Astrocyte (in vitro differentiated cells and primary cell): ENCODE data around the gene PLCXD3. TPM values are rescaled to one million over a fixed set of nuclear protein-coding genes. Genes with fewer than 3 reads are reported as not detected.

ENCODE experiments used
- DNase-seq: peaks from one replicate; pipeline ENCODE4 v3.0.0-alpha.2; 2010; ENCODE audit warnings: low read depth
- FAIRE-seq: peaks from 2 replicates; lab custom pipeline; 2011; peaks lifted over from hg19 to GRCh38; lab: Jason Lieb, UNC
- H2AFZ ChIP-seq: 2 replicates; pipeline ENCODE4 v1.6.0; 2012; ENCODE audit warnings: low read depth, low read length, inconsistent platforms
- H3K27ac ChIP-seq: 2 replicates; pipeline ENCODE4 v1.5.1; 2011; ENCODE audit warnings: low read depth, low read length, inconsistent platforms
- H3K27me3 ChIP-seq: 2 replicates; pipeline ENCODE4 v1.6.0; 2011; ENCODE audit warnings: low read length, inconsistent platforms; ENCODE audit not compliant: insufficient read depth
- H3K36me3 ChIP-seq: 2 replicates; pipeline ENCODE4 v1.5.1; 2011; ENCODE audit warnings: low read length, inconsistent platforms; ENCODE audit not compliant: insufficient read depth
- H3K4me1 ChIP-seq: 2 replicates; pipeline ENCODE4 v1.5.1; 2011; ENCODE audit warnings: low read length, inconsistent platforms; ENCODE audit not compliant: insufficient read depth
- H3K4me2 ChIP-seq: 2 replicates; pipeline ENCODE4 v1.6.0; 2012; ENCODE audit warnings: low read length, inconsistent platforms
- H3K4me3 ChIP-seq: 2 replicates; pipeline ENCODE4 v1.5.1; 2011; ENCODE audit warnings: low read depth, mild to moderate bottlenecking, low read length, inconsistent platforms; ENCODE audit not compliant: insufficient read depth
- H3K79me2 ChIP-seq: 2 replicates; pipeline ENCODE4 v1.6.0; 2012; ENCODE audit warnings: mild to moderate bottlenecking, low read length, inconsistent platforms; ENCODE audit not compliant: insufficient read depth
- H3K9ac ChIP-seq: 2 replicates; pipeline ENCODE4 v1.6.0; 2012; ENCODE audit warnings: mild to moderate bottlenecking, low read length, inconsistent platforms
- H3K9me3 ChIP-seq: 2 replicates; pipeline ENCODE4 v1.5.1; 2012; ENCODE audit warnings: low read depth, mild to moderate bottlenecking, low read length, inconsistent platforms; ENCODE audit not compliant: insufficient read depth
- H4K20me1 ChIP-seq: 2 replicates; pipeline ENCODE4 v1.6.0; 2012; ENCODE audit warnings: low read length, inconsistent platforms; ENCODE audit not compliant: insufficient read depth
- H3K27ac Mint-ChIP-seq: one replicate; pipeline ENCODE4 v1.8.0; 2021; ENCODE audit warnings: mild to moderate bottlenecking, mixed read lengths; ENCODE audit not compliant: unreplicated experiment
- H3K27me3 Mint-ChIP-seq: one replicate; pipeline ENCODE4 v1.8.0; 2021; ENCODE audit warnings: low read depth, mixed read lengths; ENCODE audit not compliant: unreplicated experiment
- H3K36me3 Mint-ChIP-seq: one replicate; pipeline ENCODE4 v1.8.0; 2021; ENCODE audit warnings: low read depth, mixed read lengths; ENCODE audit not compliant: unreplicated experiment
- H3K4me1 Mint-ChIP-seq: one replicate; pipeline ENCODE4 v1.8.0; 2021; ENCODE audit warnings: low read depth, mixed read lengths; ENCODE audit not compliant: unreplicated experiment
- H3K4me3 Mint-ChIP-seq: one replicate; pipeline ENCODE4 v1.8.0; 2021; ENCODE audit warnings: mild to moderate bottlenecking, moderate library complexity, mixed read lengths; ENCODE audit not compliant: unreplicated experiment
- H3K9me3 Mint-ChIP-seq: one replicate; pipeline ENCODE4 v1.8.0; 2021; ENCODE audit warnings: mild to moderate bottlenecking, mixed read lengths; ENCODE audit not compliant: unreplicated experiment
- EZH2 ChIP-seq: IDR thresholded peaks from 2 replicates; pipeline ENCODE4 v1.6.1; 2012; ENCODE audit warnings: mild to moderate bottlenecking, low read length, inconsistent platforms; ENCODE audit not compliant: insufficient read depth
- total RNA-seq: library from RNA; stranded (reverse); gene quantifications from 2 replicates; pipeline ENCODE4 v1.2.1, GENCODE V29; 2021
- TF ChIP-seq, protein P1 (sequence below): IDR thresholded peaks from 2 replicates; pipeline ENCODE4 v1.5.1; 2011; ENCODE audit warnings: low read depth, mild to moderate bottlenecking, inconsistent platforms, low read length, moderate library complexity; ENCODE audit not compliant: insufficient read depth

PLCXD3 gene
- total RNA-seq, 1 donor from 2014 or later = 1.6 TPM

DNA sequence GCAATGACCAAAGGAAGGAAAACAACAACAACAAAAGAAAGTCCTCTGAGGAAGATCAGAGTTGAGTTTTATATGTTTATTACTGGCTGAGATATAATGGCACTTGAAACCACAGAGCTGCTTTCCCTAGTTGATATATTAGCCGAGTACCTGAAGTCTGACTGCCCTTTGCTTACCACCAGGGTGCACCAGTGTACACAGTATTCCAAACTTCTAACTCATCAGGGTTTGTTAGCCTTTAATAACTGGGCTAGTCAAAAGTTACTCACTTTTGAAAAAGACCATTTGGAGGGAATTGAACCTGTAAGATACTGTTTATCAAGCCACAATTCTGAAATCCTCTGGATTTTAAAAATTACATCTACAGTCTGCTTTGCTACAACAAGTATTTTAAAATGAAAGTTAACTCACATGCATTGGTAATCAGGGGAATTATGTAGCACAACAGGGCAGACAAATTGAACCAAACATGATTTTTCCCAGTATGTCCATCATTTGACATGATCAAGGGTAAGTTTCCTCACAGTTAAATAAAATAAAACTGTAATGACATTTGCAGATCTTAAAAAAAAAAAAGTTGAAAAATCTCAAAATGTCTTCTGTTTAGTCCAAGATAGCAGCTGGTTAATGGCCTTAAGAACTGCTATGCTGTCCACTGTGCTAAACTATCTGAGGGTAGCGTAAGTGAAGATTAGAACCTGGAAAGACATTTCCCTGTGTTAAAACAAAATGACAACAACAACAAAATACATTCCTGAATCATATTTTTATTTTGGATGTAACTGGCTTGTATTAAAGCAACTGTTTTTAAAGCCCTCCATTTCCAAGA, 239.8 kb downstream of the PLCXD3 start:
- Mint-ChIP-seq H3K27ac (no peak overlapping the region), H3K9me3 (no peaks in the 10 kb centered on the region), H3K4me1 (peaks cover 9% of the 10 kb centered on the region), H3K4me3 (no peak overlapping the region), H3K36me3 (no peaks in the 10 kb centered on the region), H3K27me3 (no peaks in the 10 kb centered on the region)
- FAIRE-seq = peak; percentile 26
- no peaks in the 10 kb centered on the region for H4K20me1 ChIP-seq
- H3K27me3 ChIP-seq = no peaks in the 10 kb centered on the region
- H3K36me3 ChIP-seq = no peaks in the 10 kb centered on the region
- no peak overlapping the region for H2AFZ ChIP-seq
- no peaks in the 10 kb centered on the region for H3K4me1 ChIP-seq
- no peaks in the 10 kb centered on the region for H3K9me3 ChIP-seq
- no peak overlapping the region for H3K4me2 ChIP-seq
- H3K9ac ChIP-seq = no peak overlapping the region
- H3K4me3 ChIP-seq = no peak overlapping the region
- H3K79me2 ChIP-seq = no peaks in the 10 kb centered on the region
- TF ChIP-seq, protein P1, sequence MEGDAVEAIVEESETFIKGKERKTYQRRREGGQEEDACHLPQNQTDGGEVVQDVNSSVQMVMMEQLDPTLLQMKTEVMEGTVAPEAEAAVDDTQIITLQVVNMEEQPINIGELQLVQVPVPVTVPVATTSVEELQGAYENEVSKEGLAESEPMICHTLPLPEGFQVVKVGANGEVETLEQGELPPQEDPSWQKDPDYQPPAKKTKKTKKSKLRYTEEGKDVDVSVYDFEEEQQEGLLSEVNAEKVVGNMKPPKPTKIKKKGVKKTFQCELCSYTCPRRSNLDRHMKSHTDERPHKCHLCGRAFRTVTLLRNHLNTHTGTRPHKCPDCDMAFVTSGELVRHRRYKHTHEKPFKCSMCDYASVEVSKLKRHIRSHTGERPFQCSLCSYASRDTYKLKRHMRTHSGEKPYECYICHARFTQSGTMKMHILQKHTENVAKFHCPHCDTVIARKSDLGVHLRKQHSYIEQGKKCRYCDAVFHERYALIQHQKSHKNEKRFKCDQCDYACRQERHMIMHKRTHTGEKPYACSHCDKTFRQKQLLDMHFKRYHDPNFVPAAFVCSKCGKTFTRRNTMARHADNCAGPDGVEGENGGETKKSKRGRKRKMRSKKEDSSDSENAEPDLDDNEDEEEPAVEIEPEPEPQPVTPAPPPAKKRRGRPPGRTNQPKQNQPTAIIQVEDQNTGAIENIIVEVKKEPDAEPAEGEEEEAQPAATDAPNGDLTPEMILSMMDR = peak; percentile 92
- TF ChIP-seq EZH2 = no peak
- DNase-seq = peak; percentile 51
- H3K27ac ChIP-seq = no peak overlapping the region

DNA sequence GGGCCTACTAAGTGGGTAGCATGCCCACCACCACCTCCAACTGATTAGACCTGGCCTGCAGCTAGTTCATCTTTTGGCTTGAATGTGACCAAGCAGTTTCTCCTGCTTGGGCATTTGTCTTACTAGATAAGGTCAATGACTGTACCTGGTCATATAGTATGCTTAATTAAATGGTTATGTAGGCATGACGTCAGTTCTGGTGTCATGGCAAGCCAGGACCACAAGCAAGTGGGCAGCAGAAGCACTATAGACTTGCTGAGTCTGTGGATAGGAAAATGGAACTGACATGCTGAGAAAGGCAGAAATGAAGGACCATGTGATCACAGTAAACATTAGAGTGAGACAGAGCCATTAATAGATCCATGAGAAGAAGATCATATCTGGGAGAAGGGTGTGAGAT, 241.5 kb downstream of the PLCXD3 start:
- H3K36me3 ChIP-seq = no peaks in the 10 kb centered on the region
- no peak overlapping the region for H3K27ac ChIP-seq

More for the DNA sequence above, 241.5 kb downstream of the PLCXD3 start:
- no peak for DNase-seq
- no peaks in the 10 kb centered on the region for H3K9me3 Mint-ChIP-seq
- H3K4me3 Mint-ChIP-seq = no peak overlapping the region
- H3K27me3 Mint-ChIP-seq = no peaks in the 10 kb centered on the region
- Histone ChIP-seq H3K27me3 (no peaks in the 10 kb centered on the region), H3K79me2 (no peaks in the 10 kb centered on the region), H2AFZ (no peak overlapping the region), H4K20me1 (no peaks in the 10 kb centered on the region), H3K4me1 (no peaks in the 10 kb centered on the region), H3K4me2 (no peak overlapping the region), H3K9me3 (no peaks in the 10 kb centered on the region), H3K4me3 (no peak overlapping the region), H3K9ac (no peak overlapping the region)
- TF ChIP-seq EZH2 = no peak
- TF ChIP-seq, protein P1 = no peak
- no peak for FAIRE-seq
- no peaks in the 10 kb centered on the region for H3K36me3 Mint-ChIP-seq
- no peak overlapping the region for H3K27ac Mint-ChIP-seq
- H3K4me1 Mint-ChIP-seq = peaks cover 2% of the 10 kb centered on the region
